ENCODE results near the gene RET. TPM values are rescaled to one million over a fixed set of nuclear protein-coding genes. Genes with fewer than 3 reads are reported as not detected.

Gene RET
- total RNA-seq, 2 donors from 2014 or later = 1.2 to 3.5 TPM

DNA sequence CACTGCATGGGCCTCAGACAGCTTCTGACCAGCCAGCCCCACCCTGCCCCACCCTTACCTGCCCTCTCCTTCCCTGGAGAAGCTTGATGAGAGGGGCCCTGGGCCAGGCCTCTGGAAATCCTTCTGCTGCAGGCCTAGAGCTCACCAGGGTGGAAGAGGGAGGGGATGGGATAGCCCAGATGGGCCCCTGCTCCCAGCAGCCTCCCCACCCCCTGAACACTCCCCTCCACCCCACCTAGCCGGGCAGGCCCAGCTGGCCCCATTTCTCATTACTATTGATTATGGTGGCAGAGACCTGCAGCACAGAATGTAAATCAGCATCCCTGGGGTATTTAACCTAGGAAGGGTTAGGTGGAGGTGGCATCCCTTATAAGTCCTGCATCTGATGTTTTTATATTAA, 11.6 kb upstream of the RET start:
- H3K9me3 ChIP-seq (ENCODE audit: control insufficient read depth, low read length) = no peaks in the 10 kb centered on the region
- H3K36me3 ChIP-seq (ENCODE audit: control insufficient read depth, insufficient read depth, low read length) = no peaks in the 10 kb centered on the region
- WGBS, 2 experiments (ENCODE audit: insufficient coverage in 1 of 2, insufficient read length in 1 of 2) = 100% methylated on average over 1 of the region's 1 CpG; no CpG with 5 or more reads in 1 of the 2 experiments
- Mint-ChIP-seq H3K4me3 (no peak overlapping the region), H3K27me3 (ENCODE audit: insufficient read depth) (no peaks in the 10 kb centered on the region), H3K36me3 (ENCODE audit: low read depth) (no peaks in the 10 kb centered on the region), H3K9me3 (no peaks in the 10 kb centered on the region), H3K27ac (no peak overlapping the region), H3K4me1 (peaks cover 5% of the 10 kb centered on the region)
- H3K4me3 ChIP-seq (ENCODE audit: low read length) = no peak overlapping the region
- H3K27ac ChIP-seq (ENCODE audit: low read depth, low read length) = no peak overlapping the region
- H3K9ac ChIP-seq (ENCODE audit: extremely low read depth, low read length, poor library complexity, severe bottlenecking) = no peak overlapping the region
- H3K4me1 ChIP-seq (ENCODE audit: control insufficient read depth, insufficient read depth, low read length) = no peaks in the 10 kb centered on the region
- no peak for DNase-seq
- no peaks in the 10 kb centered on the region for H3K27me3 ChIP-seq (ENCODE audit: control insufficient read depth, insufficient read depth, low read length, poor library complexity, severe bottlenecking)
- TF ChIP-seq, protein P1, sequence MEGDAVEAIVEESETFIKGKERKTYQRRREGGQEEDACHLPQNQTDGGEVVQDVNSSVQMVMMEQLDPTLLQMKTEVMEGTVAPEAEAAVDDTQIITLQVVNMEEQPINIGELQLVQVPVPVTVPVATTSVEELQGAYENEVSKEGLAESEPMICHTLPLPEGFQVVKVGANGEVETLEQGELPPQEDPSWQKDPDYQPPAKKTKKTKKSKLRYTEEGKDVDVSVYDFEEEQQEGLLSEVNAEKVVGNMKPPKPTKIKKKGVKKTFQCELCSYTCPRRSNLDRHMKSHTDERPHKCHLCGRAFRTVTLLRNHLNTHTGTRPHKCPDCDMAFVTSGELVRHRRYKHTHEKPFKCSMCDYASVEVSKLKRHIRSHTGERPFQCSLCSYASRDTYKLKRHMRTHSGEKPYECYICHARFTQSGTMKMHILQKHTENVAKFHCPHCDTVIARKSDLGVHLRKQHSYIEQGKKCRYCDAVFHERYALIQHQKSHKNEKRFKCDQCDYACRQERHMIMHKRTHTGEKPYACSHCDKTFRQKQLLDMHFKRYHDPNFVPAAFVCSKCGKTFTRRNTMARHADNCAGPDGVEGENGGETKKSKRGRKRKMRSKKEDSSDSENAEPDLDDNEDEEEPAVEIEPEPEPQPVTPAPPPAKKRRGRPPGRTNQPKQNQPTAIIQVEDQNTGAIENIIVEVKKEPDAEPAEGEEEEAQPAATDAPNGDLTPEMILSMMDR (conservative IDR thresholded peaks at IDR 0.05) = no peak

DNA sequence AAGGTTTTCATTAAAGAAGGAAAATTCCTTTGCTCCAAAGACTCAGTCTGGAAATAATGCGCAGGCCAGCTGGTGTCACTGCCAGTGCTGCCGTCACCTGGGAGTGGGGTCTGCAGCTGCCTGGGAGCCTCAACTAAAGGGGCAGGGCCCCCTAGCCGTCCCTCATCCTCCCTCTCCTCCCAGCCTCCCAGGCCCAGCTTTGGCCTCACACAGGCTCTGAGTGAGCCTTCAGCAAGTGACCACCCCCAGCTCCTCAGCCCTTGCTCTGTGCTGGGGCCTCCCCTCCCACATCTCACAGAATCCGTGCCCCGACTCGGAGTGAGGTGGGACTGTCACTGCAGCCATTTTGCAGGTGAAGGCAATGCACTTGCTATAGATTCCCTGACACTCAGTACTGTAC, 11.1 kb upstream of the RET start:
- Histone ChIP-seq H3K4me1 (ENCODE audit: control insufficient read depth, insufficient read depth, low read length) (no peaks in the 10 kb centered on the region), H3K9ac (ENCODE audit: extremely low read depth, low read length, poor library complexity, severe bottlenecking) (no peak overlapping the region), H3K4me3 (ENCODE audit: low read length) (no peak overlapping the region), H3K27ac (ENCODE audit: low read depth, low read length) (no peak overlapping the region), H3K36me3 (ENCODE audit: control insufficient read depth, insufficient read depth, low read length) (no peaks in the 10 kb centered on the region), H3K27me3 (ENCODE audit: control insufficient read depth, insufficient read depth, low read length, poor library complexity, severe bottlenecking) (no peaks in the 10 kb centered on the region), H3K9me3 (ENCODE audit: control insufficient read depth, low read length) (no peaks in the 10 kb centered on the region)
- Mint-ChIP-seq H3K9me3 (no peaks in the 10 kb centered on the region), H3K36me3 (ENCODE audit: low read depth) (no peaks in the 10 kb centered on the region), H3K4me3 (no peak overlapping the region), H3K27ac (no peak overlapping the region), H3K27me3 (ENCODE audit: insufficient read depth) (no peaks in the 10 kb centered on the region), H3K4me1 (peaks cover 5% of the 10 kb centered on the region)
- 87% methylated on average over 6 of the region's 6 CpGs; no CpG with 5 or more reads in 1 of the 2 experiments for WGBS, 2 experiments (ENCODE audit: insufficient coverage in 1 of 2, insufficient read length in 1 of 2)
- DNase-seq = no peak
- TF ChIP-seq, protein P1 (conservative IDR thresholded peaks at IDR 0.05) = no peak

DNA sequence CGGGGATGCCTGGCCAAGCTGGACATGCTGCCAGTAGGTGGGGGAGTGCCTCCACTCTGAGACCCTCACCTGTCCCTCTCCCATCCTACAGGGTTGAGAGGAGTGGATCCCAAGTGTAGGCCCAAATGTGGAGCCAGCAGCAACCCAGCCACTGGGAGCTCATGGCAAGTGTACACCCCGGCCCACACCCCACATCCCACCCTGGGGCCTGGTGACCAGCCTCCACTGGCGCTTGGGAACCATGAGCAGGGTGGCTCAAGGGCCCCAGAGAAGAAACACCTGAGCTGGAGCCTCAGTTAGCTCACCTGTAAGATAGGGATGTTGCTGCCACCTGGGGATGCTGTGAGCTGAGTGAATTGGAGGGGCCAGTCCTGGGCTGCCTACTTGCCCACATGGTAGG, 10.4 kb upstream of the RET start:
- Histone ChIP-seq H3K27me3 (ENCODE audit: control insufficient read depth, insufficient read depth, low read length, poor library complexity, severe bottlenecking) (no peaks in the 10 kb centered on the region), H3K4me1 (ENCODE audit: control insufficient read depth, insufficient read depth, low read length) (no peaks in the 10 kb centered on the region), H3K9ac (ENCODE audit: extremely low read depth, low read length, poor library complexity, severe bottlenecking) (no peak overlapping the region), H3K9me3 (ENCODE audit: control insufficient read depth, low read length) (no peaks in the 10 kb centered on the region), H3K4me3 (ENCODE audit: low read length) (no peak overlapping the region), H3K27ac (ENCODE audit: low read depth, low read length) (no peak overlapping the region), H3K36me3 (ENCODE audit: control insufficient read depth, insufficient read depth, low read length) (no peaks in the 10 kb centered on the region)
- DNase-seq = no peak
- TF ChIP-seq, protein P1 (conservative IDR thresholded peaks at IDR 0.05) = no peak
- Mint-ChIP-seq H3K4me3 (no peak overlapping the region), H3K4me1 (peaks cover 5% of the 10 kb centered on the region), H3K27me3 (ENCODE audit: insufficient read depth) (no peaks in the 10 kb centered on the region), H3K9me3 (no peaks in the 10 kb centered on the region), H3K36me3 (ENCODE audit: low read depth) (no peaks in the 10 kb centered on the region), H3K27ac (no peak overlapping the region)
- whole genome bisulfite sequencing, 2 experiments (ENCODE audit: insufficient coverage in 1 of 2, insufficient read length in 1 of 2) = 72% methylated on average over 3 of the region's 3 CpGs; no CpG with 5 or more reads in 1 of the 2 experiments
